Stimulated activated naive CD4-positive, alpha-beta T cell treated with Interleukin-2 at 50 U/mL for 16 hours (primary cell): ENCODE measurements around the gene IGF1R.

ENCODE experiments used
- DNase-seq: peaks from one replicate; lab custom pipeline; 2025; lab: John Stamatoyannopoulos, UW

Gene IGF1R

GRCh38 chr15:98946301-98947255, 298.2 kb downstream of the IGF1R start:
- no peak for DNase-seq

- no peak for DNase-seq
These were observed 300.1 kb downstream of the IGF1R start for GRCh38 chr15:98948456-98948855.

GRCh38 chr15:98948941-98949340, 300.6 kb downstream of the IGF1R start:
- no peak for DNase-seq

- no peak for DNase-seq
These were observed 301.3 kb downstream of the IGF1R start for GRCh38 chr15:98949624-98950023.

- DNase-seq, result no peak
These were observed 301.9 kb downstream of the IGF1R start for GRCh38 chr15:98950248-98950647.

- DNase-seq, result no peak
These were observed 302.7 kb downstream of the IGF1R start for GRCh38 chr15:98951004-98951403.

- no peak for DNase-seq
These were observed 303.4 kb downstream of the IGF1R start for GRCh38 chr15:98951493-98952320.

GRCh38 chr15:98952381-98952803, 304.1 kb downstream of the IGF1R start:
- DNase-seq, result no peak

- DNase-seq, result no peak
These were observed 304.9 kb downstream of the IGF1R start for GRCh38 chr15:98953000-98953787.

- DNase-seq, result no peak
These were observed 305.6 kb downstream of the IGF1R start for GRCh38 chr15:98953968-98954367.

- no peak for DNase-seq
These were observed 306.1 kb downstream of the IGF1R start for GRCh38 chr15:98954411-98954810.

GRCh38 chr15:98955331-98955730, 307.0 kb downstream of the IGF1R start:
- DNase-seq, result no peak

GRCh38 chr15:98955961-98956723, 307.8 kb downstream of the IGF1R start:
- no peak for DNase-seq

- DNase-seq, result no peak
These were observed 308.6 kb downstream of the IGF1R start for GRCh38 chr15:98956796-98957553.

- DNase-seq, result no peak
These were observed 309.3 kb downstream of the IGF1R start for GRCh38 chr15:98957655-98958054.

- DNase-seq, result no peak
These were observed 309.7 kb downstream of the IGF1R start for GRCh38 chr15:98958076-98958475.

- no peak for DNase-seq
These were observed 310.7 kb downstream of the IGF1R start for GRCh38 chr15:98958918-98959639.

- DNase-seq, result no peak
These were observed 311.3 kb downstream of the IGF1R start for GRCh38 chr15:98959640-98960007.

GRCh38 chr15:98960555-98961050, 312.3 kb downstream of the IGF1R start:
- no peak for DNase-seq

GRCh38 chr15:98963444-98963843, 315.1 kb downstream of the IGF1R start:
- no peak for DNase-seq
